GM12878 (cell line): ENCODE results near the gene NSMCE4A. TPM values are rescaled to one million over a fixed set of nuclear protein-coding genes. Genes with fewer than 3 reads are reported as not detected.

ENCODE experiments used
- ATAC-seq: fragments of 200-7000 bp; cut with Tn5 transposase; 3 replicates; pipeline ENCODE4 v1.9.1; 2020; ENCODE audit warnings: mild to moderate bottlenecking, moderate library complexity
- BruUV-seq: library from RNA; stranded (reverse); fragments of 400-500 nt; replicated peaks from 2 replicates; lab custom pipeline; 2021; lab: Mats Ljungman, UMichigan
- CTCF ChIA-PET: fragments of 300-600 bp; sonication (Branson Sonifier 250); formaldehyde crosslinking; extraction: SDS; loops from one replicate; lab custom pipeline; 2021; ENCODE audit warnings: inconsistent platforms; lab: Yijun Ruan, JAX
- POLR2A ChIA-PET: fragments of 350-600 bp; formaldehyde crosslinking; extraction: SDS; loops from one replicate; lab custom pipeline; 2021; ENCODE audit warnings: inconsistent platforms; lab: Charles Lee
- RAD21 ChIA-PET: fragments of 300-600 bp; sonication (Branson Sonifier 250); formaldehyde crosslinking; loops from one replicate; lab custom pipeline; 2023; ENCODE audit warnings: antibody characterized with exemption; ENCODE audit not compliant: unreplicated experiment; lab: Charles Lee
- SMC1A ChIA-PET: fragments of 300-600 bp; sonication (Branson Sonifier 250); formaldehyde crosslinking; loops from one replicate; lab custom pipeline; 2023; ENCODE audit not compliant: unreplicated experiment, uncharacterized antibody; lab: Charles Lee
- DNase-seq: peaks from one replicate; pipeline ENCODE4 v3.0.0-alpha.2; 2011; ENCODE audit warnings: low read depth, low spot score
- FAIRE-seq: peaks from 3 replicates; lab custom pipeline; 2011; peaks lifted over from hg19 to GRCh38; lab: Jason Lieb, UNC
- H2AFZ ChIP-seq: 2 replicates; pipeline ENCODE4 v1.6.0; 2011; ENCODE audit warnings: low read depth, low read length, control low read depth; ENCODE audit not compliant: control insufficient read depth
- H3K27ac ChIP-seq: 2 replicates; pipeline ENCODE4 v1.5.1; 2011; ENCODE audit warnings: control low read depth; ENCODE audit not compliant: control insufficient read depth, insufficient read depth
- H3K27me3 ChIP-seq, 2 experiments: replicated peaks in 1 of 2; 2 replicates each; pipeline versions ENCODE4 v1.6.0 to v1.6.1; 2011; ENCODE audit warnings: low read length in 1 of 2; ENCODE audit not compliant: control insufficient read depth in 2 of 2, insufficient read depth in 2 of 2
- H3K36me3 ChIP-seq, 2 experiments: 2 replicates each; pipeline ENCODE4 v1.5.1; 2011; ENCODE audit warnings: low read length in 1 of 2; ENCODE audit not compliant: control insufficient read depth in 2 of 2, insufficient read depth in 2 of 2
- H3K4me1 ChIP-seq: 2 replicates; pipeline ENCODE4 v1.6.1; 2011; ENCODE audit warnings: mild to moderate bottlenecking, low read length, moderate library complexity, mixed read lengths; ENCODE audit not compliant: control insufficient read depth, insufficient read depth
- H3K4me2 ChIP-seq: 2 replicates; pipeline ENCODE4 v1.6.0; 2011; ENCODE audit warnings: control low read depth; ENCODE audit not compliant: control insufficient read depth, insufficient read depth
- H3K4me3 ChIP-seq: fragments of 200-600 bp; sonication (generic); 2 replicates; pipeline ENCODE4 v1.5.1; 2016
- H3K79me2 ChIP-seq: 2 replicates; pipeline ENCODE4 v1.6.0; 2011; ENCODE audit warnings: low read length; ENCODE audit not compliant: control insufficient read depth, insufficient read depth
- H3K9ac ChIP-seq: 2 replicates; pipeline ENCODE4 v1.8.0; 2011; ENCODE audit warnings: low read length, control low read depth, mixed read lengths; ENCODE audit not compliant: control insufficient read depth, insufficient read depth
- H3K9me3 ChIP-seq: replicated peaks from 3 replicates; pipeline ENCODE4 v1.5.1; 2011; ENCODE audit warnings: mild to moderate bottlenecking, low read length; ENCODE audit not compliant: control insufficient read depth, insufficient read depth
- H4K20me1 ChIP-seq: 2 replicates; pipeline ENCODE4 v1.6.0; 2011; ENCODE audit not compliant: control insufficient read depth, insufficient read depth
- CHD1 ChIP-seq: IDR thresholded peaks from 2 replicates; pipeline ENCODE4 v1.6.1; 2012; ENCODE audit warnings: low read depth, low read length, improper control_type of control experiment
- CREB1 ChIP-seq: IDR thresholded peaks from 2 replicates; pipeline ENCODE4 v1.6.1; 2012; ENCODE audit warnings: low read depth, mild to moderate bottlenecking, inconsistent platforms
- NR2C1 ChIP-seq: fragments of 450-650 bp; IDR thresholded peaks from 2 replicates; pipeline ENCODE4 v1.6.1; 2017; ENCODE audit warnings: antibody characterized with exemption, mild to moderate bottlenecking, moderate library complexity
- RAD21 ChIP-seq: IDR thresholded peaks from 2 replicates; pipeline ENCODE4 v1.6.1; 2011; ENCODE audit warnings: mild to moderate bottlenecking, low read depth, low read length, moderate library complexity; ENCODE audit not compliant: insufficient read depth
- RBBP5 ChIP-seq: fragments of 200-600 bp; sonication (generic); conservative IDR thresholded peaks from 2 replicates; pipeline ENCODE4 v1.6.1; 2016
- RFX5 ChIP-seq: IDR thresholded peaks from 2 replicates; pipeline ENCODE4 v1.6.1; 2011; ENCODE audit warnings: low read depth, low read length, improper control_type of control experiment
- SKIL ChIP-seq: fragments of 450-650 bp; IDR thresholded peaks from 2 replicates; pipeline ENCODE4 v1.6.1; 2017; ENCODE audit warnings: mild to moderate bottlenecking, low read depth, inconsistent platforms; ENCODE audit not compliant: poor library complexity, severe bottlenecking
- SMAD5 ChIP-seq: IDR thresholded peaks from 2 replicates; pipeline ENCODE4 v1.6.1; 2016; ENCODE audit warnings: antibody characterized with exemption, low read depth
- SPI1 ChIP-seq: IDR thresholded peaks from 2 replicates; pipeline ENCODE4 v1.6.1; 2011; ENCODE audit warnings: low read depth, mild to moderate bottlenecking, low read length, moderate library complexity, borderline replicate concordance; ENCODE audit not compliant: insufficient read depth
- WGBS: methylation state at CpG from one replicate; pipeline ENCODE4 v1.1.6; 2016; ENCODE audit warnings: low lambda C conversion rate; ENCODE audit not compliant: insufficient replicate concordance, insufficient coverage; ENCODE audit errors: missing lambda C conversion rate; 5-methylcytosine and 5-hydroxymethylcytosine counted together
- in situ Hi-C: fragments of 300-500 bp; cut with MboI; formaldehyde crosslinking; loops from 9 replicates; pipeline ENCODE4 v1.14.3; 2018; ENCODE audit warnings: mixed read lengths
- intact Hi-C: fragments of 100-400 bp; cut with micrococcal nuclease; formaldehyde crosslinking; loops from one replicate; pipeline ENCODE4 v1.14.2; 2022; ENCODE audit not compliant: unreplicated experiment
- polyA plus RNA-seq, 11 experiments: library from polyadenylated mRNA; depleted of rRNA in 4 of 11; unstranded in 6 of 11; stranded (reverse) in 5 of 11; fragments of >200 nt; fragmentation: Nextera tagmentation in 4 of 11; fragmentation: Illumina TruSeq in 1 of 11; extraction: Ambion mirVana in 4 of 11; extraction: Trizol in 1 of 11; gene quantifications; 1 replicate in 1 of 11; 2 replicates in 10 of 11; pipeline versions ENCODE4 v1.2.1 to v1.2.3, GENCODE V29; 2011 to 2016; ENCODE audit warnings: inconsistent platforms in 2 of 11, missing spikeins in 2 of 11, low read depth in 1 of 11
- total RNA-seq, 4 experiments: library from RNA; depleted of rRNA in 3 of 4; stranded (reverse); fragments of >200 nt in 3 of 4; fragmentation: Illumina TruSeq in 1 of 4; extraction: Trizol in 1 of 4; gene quantifications; 2 replicates each; pipeline versions ENCODE4 v1.2.1 to v1.2.3, GENCODE V29; 2013 to 2021
- TF ChIP-seq, protein P1 (sequence below): IDR thresholded peaks from 2 replicates; pipeline ENCODE4 v1.6.1; 2011; ENCODE audit warnings: borderline replicate concordance, low read depth, mild to moderate bottlenecking, moderate library complexity, low read length; ENCODE audit not compliant: insufficient read depth, poor library complexity, severe bottlenecking

NSMCE4A gene
- total and polyA plus RNA-seq, 10 of the 15 experiments (the other 5 are each of a cell fraction or from before 2014, with no cell fraction given): 14.2 to 105 (median 76.1) TPM

DNA sequence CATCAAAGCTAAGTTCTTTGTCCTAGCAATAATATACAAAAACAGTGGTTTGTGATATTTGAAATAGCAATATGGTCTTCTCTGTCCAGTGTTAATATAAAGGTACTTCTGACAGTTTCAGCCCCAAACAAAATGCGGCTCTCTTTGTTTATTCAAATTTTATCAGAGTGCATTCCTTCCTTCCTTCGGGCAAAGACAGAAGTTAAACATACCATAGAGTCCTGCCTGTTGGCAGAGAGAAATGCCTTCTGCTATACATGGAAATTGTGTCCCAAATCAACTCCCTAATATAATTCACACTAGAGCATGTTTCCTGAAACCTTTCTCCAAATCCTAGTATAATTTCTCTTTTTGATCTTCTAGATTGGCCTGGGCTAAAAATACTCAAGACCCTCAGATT is 26.0 kb downstream of the NSMCE4A start:
- DNase-seq (no peak), FAIRE-seq (no peak), ATAC-seq (no peak)
- Histone ChIP-seq H3K27me3 (no peaks in the 10 kb centered on the region), H3K4me3 (no peak overlapping the region), H3K4me2 (no peak overlapping the region), H3K9me3 (no peaks in the 10 kb centered on the region), H2AFZ (no peak overlapping the region), H3K27ac (no peak overlapping the region), H3K9ac (no peak overlapping the region), H3K36me3 (no peaks in the 10 kb centered on the region), H4K20me1 (no peaks in the 10 kb centered on the region), H3K4me1 (no peaks in the 10 kb centered on the region), H3K79me2 (no peaks in the 10 kb centered on the region)
- POLR2A ChIA-PET: no interaction called here
- BruUV-seq: no TSS peak
- CTCF ChIA-PET: no interaction called here
- SMC1A ChIA-PET: no interaction called here
- in situ Hi-C loops: no loop called here
- 86% methylated on average over 2 of the region's 2 CpGs for WGBS
- TF ChIP-seq RBBP5 (no peak), CHD1 (no peak), SPI1 (no peak)
- intact Hi-C loops: no loop called here
- RAD21 ChIA-PET: interaction anchor here (1.3 kb wide), 1 partner anchor 125 kb away, joined by 3 read pairs; no protein-coding TSS in a partner anchor

- in situ Hi-C loops (no loop called here), intact Hi-C loops (no loop called here)
- CTCF ChIA-PET: no interaction called here
- Histone ChIP-seq H3K4me2 (no peak overlapping the region), H3K27me3 (no peaks in the 10 kb centered on the region), H3K27ac (no peak overlapping the region), H2AFZ (no peak overlapping the region), H3K9ac (no peak overlapping the region), H4K20me1 (no peaks in the 10 kb centered on the region), H3K36me3 (no peaks in the 10 kb centered on the region), H3K79me2 (no peaks in the 10 kb centered on the region), H3K9me3 (no peaks in the 10 kb centered on the region), H3K4me1 (no peaks in the 10 kb centered on the region), H3K4me3 (no peak overlapping the region)
- POLR2A ChIA-PET: interaction anchor here (0.6 kb wide), 1 partner anchor 389 kb away, joined by 3 read pairs; no protein-coding TSS in a partner anchor
- DNase-seq (no peak), ATAC-seq (no peak), FAIRE-seq (no peak)
- BruUV-seq: no TSS peak
- WGBS: 87% methylated on average over 7 of the region's 7 CpGs
- SMC1A ChIA-PET: interaction anchor here (1.6 kb wide), 1 partner anchor 10 kb away, joined by 7 read pairs; no protein-coding TSS in a partner anchor
- TF ChIP-seq CREB1 (no peak), RAD21 (no peak), SMAD5 (no peak), RFX5 (no peak), SKIL (no peak), NR2C1 (no peak)
- TF ChIP-seq, protein P1, sequence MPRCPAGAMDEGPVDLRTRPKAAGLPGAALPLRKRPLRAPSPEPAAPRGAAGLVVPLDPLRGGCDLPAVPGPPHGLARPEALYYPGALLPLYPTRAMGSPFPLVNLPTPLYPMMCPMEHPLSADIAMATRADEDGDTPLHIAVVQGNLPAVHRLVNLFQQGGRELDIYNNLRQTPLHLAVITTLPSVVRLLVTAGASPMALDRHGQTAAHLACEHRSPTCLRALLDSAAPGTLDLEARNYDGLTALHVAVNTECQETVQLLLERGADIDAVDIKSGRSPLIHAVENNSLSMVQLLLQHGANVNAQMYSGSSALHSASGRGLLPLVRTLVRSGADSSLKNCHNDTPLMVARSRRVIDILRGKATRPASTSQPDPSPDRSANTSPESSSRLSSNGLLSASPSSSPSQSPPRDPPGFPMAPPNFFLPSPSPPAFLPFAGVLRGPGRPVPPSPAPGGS: no peak
- RAD21 ChIA-PET: interaction anchor here (0.5 to 1.3 kb wide), 2 partner anchors 124 to 999 kb away, joined by 3 read pairs; no protein-coding TSS in a partner anchor
These were observed 27.4 kb downstream of the NSMCE4A start for GRCh38 chr10:121947343-121948330.
